HepG2 (cell line): Measurements from ENCODE around the gene SETD3.

ENCODE experiments used
- CBFB ChIP-seq: sonication (generic); formaldehyde crosslinking; IDR thresholded peaks from 2 replicates; pipeline ENCODE4 v1.4.0; 2020; ENCODE audit warnings: missing genetic modification reagents
- CBX2 ChIP-seq, 2 experiments: fragments of 200-600 bp in 1 of 2; sonication (generic); formaldehyde crosslinking in 1 of 2; IDR thresholded peaks; 2 replicates each; pipeline versions ENCODE4 v1.7.0 to v1.8.1; 2018 to 2022; ENCODE audit warnings: low read depth in 2 of 2, low read length in 1 of 2, mild to moderate bottlenecking in 1 of 2, missing genetic modification reagents in 1 of 2
- CEBPZ ChIP-seq: IDR thresholded peaks from 2 replicates; pipeline ENCODE4 v1.6.1; 2012; ENCODE audit warnings: low read length, improper control_type of control experiment
- CHD4 ChIP-seq: fragments of 200-600 bp; sonication (generic); IDR thresholded peaks from 2 replicates; pipeline ENCODE4 v1.7.0; 2017; ENCODE audit warnings: mild to moderate bottlenecking, low read length, borderline replicate concordance
- CTCF ChIP-seq: sonication (generic); formaldehyde crosslinking; IDR thresholded peaks from 2 replicates; pipeline ENCODE4 v1.5.0; 2020; ENCODE audit warnings: mild to moderate bottlenecking, missing genetic modification reagents, moderate library complexity
- GLI4 ChIP-seq: sonication (generic); formaldehyde crosslinking; IDR thresholded peaks from 2 replicates; pipeline ENCODE4 v1.5.1; 2020; ENCODE audit warnings: missing genetic modification reagents, mild to moderate bottlenecking, moderate library complexity, borderline replicate concordance
- LRRFIP1 ChIP-seq: sonication (generic); formaldehyde crosslinking; conservative IDR thresholded peaks from 2 replicates; pipeline ENCODE4 v1.4.0; 2020; ENCODE audit warnings: missing genetic modification reagents
- NFATC3 ChIP-seq: sonication (generic); formaldehyde crosslinking; IDR thresholded peaks from 2 replicates; pipeline ENCODE4 v1.5.1; 2020; ENCODE audit warnings: mild to moderate bottlenecking, missing genetic modification reagents
- NFIC ChIP-seq: IDR thresholded peaks from 2 replicates; pipeline ENCODE4 v1.6.1; 2012; ENCODE audit warnings: mild to moderate bottlenecking, low read length, inconsistent platforms
- NFYB ChIP-seq: sonication (generic); formaldehyde crosslinking; IDR thresholded peaks from 2 replicates; pipeline ENCODE4 v1.4.0; 2020; ENCODE audit warnings: missing genetic modification reagents
- SPEN ChIP-seq: sonication (generic); formaldehyde crosslinking; IDR thresholded peaks from 2 replicates; pipeline ENCODE4 v1.5.1; 2020; ENCODE audit warnings: low read depth, mild to moderate bottlenecking, missing genetic modification reagents
- USF2 ChIP-seq, 2 experiments: sonication (generic) in 1 of 2; formaldehyde crosslinking in 1 of 2; IDR thresholded peaks; 2 replicates each; pipeline versions ENCODE4 v1.5.1 to v1.6.1; 2011 to 2020; ENCODE audit warnings: borderline replicate concordance in 1 of 2, low read depth in 1 of 2, low read length in 1 of 2, mild to moderate bottlenecking in 1 of 2, missing genetic modification reagents in 1 of 2, moderate library complexity in 1 of 2
- ZNF232 ChIP-seq: sonication (generic); formaldehyde crosslinking; IDR thresholded peaks from 2 replicates; pipeline ENCODE4 v1.4.0; 2020; ENCODE audit warnings: missing genetic modification reagents, borderline replicate concordance
- ZNF331 ChIP-seq: sonication (generic); formaldehyde crosslinking; IDR thresholded peaks from 2 replicates; pipeline ENCODE4 v1.4.0; 2020; ENCODE audit warnings: missing genetic modification reagents

- TF ChIP-seq ZNF232 (CRISPR knock-in tag), result no peak
- TF ChIP-seq CHD4, result no peak
- no peak for TF ChIP-seq ZNF331
- TF ChIP-seq NFATC3, result no peak
- no peak for TF ChIP-seq USF2 (IDR thresholded peaks at IDR 0.05; ENCODE audit: low read depth, low read length)
- no peak for TF ChIP-seq USF2 (CRISPR knock-in tag; IDR thresholded peaks at IDR 0.05; ENCODE audit: borderline replicate concordance)
- no peak for TF ChIP-seq CTCF (CRISPR knock-in tag)
- TF ChIP-seq NFYB (CRISPR knock-in tag), result no peak
- TF ChIP-seq GLI4 (CRISPR knock-in tag), result no peak
- no peak for TF ChIP-seq CBX2 (IDR thresholded peaks at IDR 0.05; ENCODE audit: low read depth, low read length)
- no peak for TF ChIP-seq CBX2 (CRISPR knock-in tag; IDR thresholded peaks at IDR 0.05; ENCODE audit: low read depth)
- no peak for TF ChIP-seq LRRFIP1 (CRISPR knock-in tag)
- TF ChIP-seq CBFB, result no peak
- no peak for TF ChIP-seq SPEN
- TF ChIP-seq CEBPZ, result no peak
- TF ChIP-seq NFIC, result no peak
Measured at GRCh38 chr14:99463974-99464373, 16.7 kb downstream of the SETD3 start.
